CD4-positive, alpha-beta T cell (primary cell): ENCODE results near the gene NNAT. TPM values are rescaled to one million over a fixed set of nuclear protein-coding genes. Genes with fewer than 3 reads are reported as not detected.
"Not testable (repeated sequence)": the region's sequence is repeated elsewhere in the genome, so short reads cannot be mapped to it uniquely, and the experiment has no call there.

Experiments
- ATAC-seq: fragments of 200-7000 bp; cut with Tn5 transposase; one replicate; pipeline ENCODE4 v1.10.0; 2022; ENCODE audit warnings: mild to moderate bottlenecking; ENCODE audit not compliant: poor library complexity
- CTCF ChIA-PET: fragments of 350-600 bp; sonication (Branson Sonifier 250); formaldehyde crosslinking; loops from one replicate; lab custom pipeline; 2021; ENCODE audit warnings: antibody characterized with exemption, inconsistent platforms; lab: Charles Lee
- POLR2A ChIA-PET: fragments of 350-600 bp; sonication (Branson Sonifier 250); formaldehyde crosslinking; loops from one replicate; lab custom pipeline; 2021; ENCODE audit warnings: antibody characterized with exemption, inconsistent platforms; lab: Charles Lee
- DNase-seq, 14 experiments: peaks; one replicate each; pipeline ENCODE4 v3.0.0-alpha.2; 2013 to 2020; ENCODE audit warnings: mixed read lengths in 2 of 14
- H3K27ac ChIP-seq, 2 donors: one replicate each; pipeline versions ENCODE4 v1.5.1 to v1.7.0; 2013; ENCODE audit warnings: low read length in 2 of 2, low read depth in 1 of 2, mild to moderate bottlenecking in 1 of 2
- H3K27me3 ChIP-seq, 2 experiments: 1 replicate in 1 of 2; 2 replicates in 1 of 2; pipeline versions ENCODE4 v1.6.1 to v1.7.0; 2013; ENCODE audit warnings: low read length in 2 of 2, control low read depth in 1 of 2, mild to moderate bottlenecking in 1 of 2, moderate library complexity in 1 of 2; ENCODE audit not compliant: insufficient read depth in 2 of 2, control insufficient read depth in 1 of 2
- H3K36me3 ChIP-seq: one replicate; pipeline ENCODE4 v1.6.1; 2013; ENCODE audit warnings: low read length, control low read depth; ENCODE audit not compliant: insufficient read depth
- H3K4me1 ChIP-seq: one replicate; pipeline ENCODE4 v1.6.1; 2013; ENCODE audit warnings: low read length, control low read depth; ENCODE audit not compliant: insufficient read depth
- H3K4me3 ChIP-seq: one replicate; pipeline ENCODE4 v1.5.1; 2013; ENCODE audit warnings: mild to moderate bottlenecking, low read length, moderate library complexity
- H3K9me3 ChIP-seq, 2 experiments: 1 replicate in 1 of 2; 2 replicates in 1 of 2; pipeline versions ENCODE4 v1.6.1 to v1.7.0; 2013; ENCODE audit warnings: low read length in 2 of 2, mild to moderate bottlenecking in 2 of 2, control low read depth in 1 of 2, moderate library complexity in 1 of 2; ENCODE audit not compliant: control insufficient read depth in 1 of 2, insufficient read depth in 1 of 2
- H3K27ac Mint-ChIP-seq: one replicate; pipeline ENCODE4 v1.8.0; 2020; ENCODE audit warnings: mixed read lengths
- H3K27me3 Mint-ChIP-seq: one replicate; pipeline ENCODE4 v1.8.0; 2021; ENCODE audit warnings: mixed read lengths
- H3K36me3 Mint-ChIP-seq: one replicate; pipeline ENCODE4 v1.8.0; 2021; ENCODE audit warnings: low read depth, mixed read lengths
- H3K4me1 Mint-ChIP-seq: one replicate; pipeline ENCODE4 v1.8.0; 2021; ENCODE audit warnings: low read depth, mixed read lengths
- H3K4me3 Mint-ChIP-seq: one replicate; pipeline ENCODE4 v1.8.0; 2020; ENCODE audit warnings: mild to moderate bottlenecking, mixed read lengths
- H3K9me3 Mint-ChIP-seq: one replicate; pipeline ENCODE4 v1.8.0; 2020; ENCODE audit warnings: mixed read lengths
- CTCF ChIP-seq: fragments of 200-600 bp; IDR thresholded peaks from one replicate; pipeline ENCODE4 v1.8.0; 2022; ENCODE audit warnings: antibody characterized with exemption, mild to moderate bottlenecking
- intact Hi-C, 2 experiments: fragments of 100-400 bp; cut with DNase I in 1 of 2; cut with micrococcal nuclease in 1 of 2; formaldehyde crosslinking; loops; one replicate each; pipeline versions ENCODE4 v1.15.1 to v1.9.0; 2023 to 2025; cut with DNase I, micrococcal nuclease
- total RNA-seq, 174 experiments: library from RNA in 2 of 174; stranded (reverse) in 2 of 174; gene quantifications; one replicate each; pipeline ENCODE4 v1.2.3 and lab custom pipeline; 2021 to 2026

Gene NNAT
- total RNA-seq, 2 experiments from 2014 or later: not detected

GRCh38 chr20:37552415-37552814 is 31.4 kb downstream of the NNAT start:
- no peaks in the 10 kb centered on the region for H3K9me3 ChIP-seq
- no peaks in the 10 kb centered on the region for H3K4me1 ChIP-seq
- intact Hi-C loops: no loop called here
- H3K27ac ChIP-seq: no peak overlapping the region
- Mint-ChIP-seq H3K4me3 (no peak overlapping the region), H3K27me3 (peaks cover 26% of the 10 kb centered on the region), H3K36me3 (no peaks in the 10 kb centered on the region), H3K4me1 (no peaks in the 10 kb centered on the region), H3K27ac (no peak overlapping the region), H3K9me3 (no peaks in the 10 kb centered on the region)
- no peak overlapping the region for H3K4me3 ChIP-seq
- no peak for TF ChIP-seq CTCF
- no peak for ATAC-seq
- no peak for DNase-seq
- no peaks in the 10 kb centered on the region for H3K36me3 ChIP-seq
- H3K27me3 ChIP-seq: peaks cover 3 to 4% of the 10 kb centered on the region in 2 experiments
- ChIA-PET CTCF (no interaction called here), POLR2A (no interaction called here)

- H3K4me3 Mint-ChIP-seq, H3K4me3 ChIP-seq, H3K27ac ChIP-seq, H3K36me3 ChIP-seq, H3K4me1 ChIP-seq, ATAC-seq, H3K9me3 Mint-ChIP-seq, intact Hi-C loops, H3K27ac Mint-ChIP-seq, H3K4me1 Mint-ChIP-seq, CTCF ChIA-PET, H3K9me3 ChIP-seq, DNase-seq, H3K36me3 Mint-ChIP-seq, H3K27me3 ChIP-seq, POLR2A ChIA-PET: not testable (repeated sequence)
- peaks cover 27% of the 10 kb centered on the region for H3K27me3 Mint-ChIP-seq
Observed at GRCh38 chr20:37554721-37555298, 33.8 kb downstream of the NNAT start.

GRCh38 chr20:37556538-37556937 is 35.5 kb downstream of the NNAT start:
- TF ChIP-seq CTCF: no peak
- Mint-ChIP-seq H3K36me3 (no peaks in the 10 kb centered on the region), H3K27ac (no peak overlapping the region), H3K4me3 (no peak overlapping the region), H3K4me1 (no peaks in the 10 kb centered on the region), H3K9me3 (no peaks in the 10 kb centered on the region), H3K27me3 (peaks cover 38% of the 10 kb centered on the region)
- no peaks in the 10 kb centered on the region for H3K9me3 ChIP-seq
- intact Hi-C loops: no loop called here
- no peak overlapping the region for H3K27ac ChIP-seq
- no peaks in the 10 kb centered on the region for H3K4me1 ChIP-seq
- ChIA-PET CTCF (no interaction called here), POLR2A (no interaction called here)
- ATAC-seq (no peak), DNase-seq (no peak)
- H3K27me3 ChIP-seq: peaks cover 3 to 8% of the 10 kb centered on the region in 2 experiments
- no peaks in the 10 kb centered on the region for H3K36me3 ChIP-seq
- H3K4me3 ChIP-seq: no peak overlapping the region

- no peak for DNase-seq
- no peak for ATAC-seq
- Histone ChIP-seq H3K36me3 (no peaks in the 10 kb centered on the region), H3K27ac (no peak overlapping the region), H3K4me3 (no peak overlapping the region), H3K4me1 (no peaks in the 10 kb centered on the region), H3K27me3 (peaks cover 8 to 12% of the 10 kb centered on the region in 2 experiments), H3K9me3 (no peaks in the 10 kb centered on the region)
- no peaks in the 10 kb centered on the region for H3K9me3 Mint-ChIP-seq
- no peak for TF ChIP-seq CTCF
- intact Hi-C loops: no loop called here
- ChIA-PET CTCF (no interaction called here), POLR2A (no interaction called here)
- no peaks in the 10 kb centered on the region for H3K36me3 Mint-ChIP-seq
- no peaks in the 10 kb centered on the region for H3K4me1 Mint-ChIP-seq
- H3K4me3 Mint-ChIP-seq: no peak overlapping the region
- peaks cover 49% of the 10 kb centered on the region for H3K27me3 Mint-ChIP-seq
- no peak overlapping the region for H3K27ac Mint-ChIP-seq
Observed at GRCh38 chr20:37558306-37558705, 37.3 kb downstream of the NNAT start.
